Pancreas (tissue), 10 donors: ENCODE data around the gene SCARB1. TPM values are rescaled to one million over a fixed set of nuclear protein-coding genes. Genes with fewer than 3 reads are reported as not detected.

Experiments
- ATAC-seq, 4 donors: fragments of 200-7000 bp; cut with Tn5 transposase; one replicate each; pipeline versions ENCODE4 v1.8.0 to v1.9.1; 2020; ENCODE audit warnings: mild to moderate bottlenecking in 4 of 4, moderate library complexity in 4 of 4
- DNase-seq, 6 donors: peaks; one replicate each; pipeline ENCODE4 v3.0.0-alpha.2; 2020
- FAIRE-seq: peaks from 2 replicates; lab custom pipeline; 2012; peaks lifted over from hg19 to GRCh38; lab: Jason Lieb, UNC
- H3K27ac ChIP-seq, 4 donors: fragments of 200-600 bp; sonication (generic); 1 replicate in 3 of 4; 2 replicates in 1 of 4; pipeline versions ENCODE4 v1.5.0 to v1.8.0; 2020
- H3K27me3 ChIP-seq, 4 donors: fragments of 200-600 bp; one replicate each; pipeline ENCODE4 v1.8.0; 2021
- H3K36me3 ChIP-seq, 3 donors: fragments of 200-600 bp; sonication (generic) in 1 of 3; one replicate each; pipeline versions ENCODE4 v1.5.0 to v1.8.0; 2020 to 2021
- H3K4me1 ChIP-seq, 3 donors: fragments of 200-600 bp; one replicate each; pipeline ENCODE4 v1.8.0; 2021
- H3K4me3 ChIP-seq, 4 donors: fragments of 200-600 bp; sonication (generic) in 2 of 4; one replicate each; pipeline versions ENCODE4 v1.5.0 to v1.8.0; 2020 to 2021
- H3K9me3 ChIP-seq, 4 donors: fragments of 200-600 bp; one replicate each; pipeline ENCODE4 v1.8.0; 2021
- WGBS, 2 donors: extraction: QIAGEN DNeasy Blood & Tissue Kit; methylation state at CpG; one replicate each; pipeline ENCODE4 v1.1.7; 2013; 5-methylcytosine and 5-hydroxymethylcytosine counted together
- intact Hi-C, 3 donors: fragments of 100-400 bp; cut with DNase I; formaldehyde crosslinking; loops; one replicate each; pipeline versions ENCODE4 v1.11.1 to v1.14.2; 2022
- polyA plus RNA-seq, 2 donors: library from polyadenylated mRNA; stranded (reverse); fragments of 200-250 nt; gene quantifications; one replicate each; pipeline ENCODE4 v1.2.3, GENCODE V29; 2013
- total RNA-seq, 6 donors: library from RNA; stranded (reverse); fragmentation: NEBNext Ultra II Directional in 4 of 6; extraction: Animal tissue kit (Norgen Biotek cat#: 25700) in 4 of 6; gene quantifications; one replicate each; pipeline versions ENCODE4 v1.2.1 to v1.2.4, GENCODE V29; 2021 to 2023
- TF ChIP-seq, protein P1 (sequence below), 4 donors: fragments of 200-600 bp; sonication (generic) in 3 of 4; IDR thresholded peaks; one replicate each; pipeline versions ENCODE4 v1.5.0 to v1.8.0; 2021; ENCODE audit warnings: antibody characterized with exemption in 4 of 4
- donor health status: healthy with polysubstance abuse.
- donor health status: DM: no; HTN: no; CAD: no; lungs with moderate emphysema.
- donor health status: DM: no; HTN: no; CAD: no.
- donor health status: control.
- donor health status: control.
- donor health status: Bipolar disorder and iron deficiency.
- donor health status: DM: yes; HTN: yes; CAD: no.
- donor health status: DM: no; HTN: no; CAD: no.
- donor health status: DM: no; HTN: no; CAD: no.
- donor health status: DM: yes; HTN: yes; CAD: no.

The SCARB1 gene
- total and polyA plus RNA-seq, 8 donors = 4.7 to 14.7 (median 9.6) TPM

- ATAC-seq (peak; percentile 60 to 86 (median 80)), DNase-seq (peak in 4 of 6 donors; percentile 33 to 56 (median 42)), FAIRE-seq (no peak)
- Histone ChIP-seq H3K4me1 (no peaks in the 10 kb centered on the region), H3K9me3 (no peaks in the 10 kb centered on the region), H3K27ac (peak overlapping the region in 1 of 4 donors; percentile 28), H3K36me3 (no peaks in the 10 kb centered on the region), H3K4me3 (no peak overlapping the region), H3K27me3 (no peaks in the 10 kb centered on the region)
- 48 to 62% methylated on average over 9 of the region's 9 CpGs for WGBS, 2 donors
- intact Hi-C loops = no loop called here
- TF ChIP-seq, protein P1, sequence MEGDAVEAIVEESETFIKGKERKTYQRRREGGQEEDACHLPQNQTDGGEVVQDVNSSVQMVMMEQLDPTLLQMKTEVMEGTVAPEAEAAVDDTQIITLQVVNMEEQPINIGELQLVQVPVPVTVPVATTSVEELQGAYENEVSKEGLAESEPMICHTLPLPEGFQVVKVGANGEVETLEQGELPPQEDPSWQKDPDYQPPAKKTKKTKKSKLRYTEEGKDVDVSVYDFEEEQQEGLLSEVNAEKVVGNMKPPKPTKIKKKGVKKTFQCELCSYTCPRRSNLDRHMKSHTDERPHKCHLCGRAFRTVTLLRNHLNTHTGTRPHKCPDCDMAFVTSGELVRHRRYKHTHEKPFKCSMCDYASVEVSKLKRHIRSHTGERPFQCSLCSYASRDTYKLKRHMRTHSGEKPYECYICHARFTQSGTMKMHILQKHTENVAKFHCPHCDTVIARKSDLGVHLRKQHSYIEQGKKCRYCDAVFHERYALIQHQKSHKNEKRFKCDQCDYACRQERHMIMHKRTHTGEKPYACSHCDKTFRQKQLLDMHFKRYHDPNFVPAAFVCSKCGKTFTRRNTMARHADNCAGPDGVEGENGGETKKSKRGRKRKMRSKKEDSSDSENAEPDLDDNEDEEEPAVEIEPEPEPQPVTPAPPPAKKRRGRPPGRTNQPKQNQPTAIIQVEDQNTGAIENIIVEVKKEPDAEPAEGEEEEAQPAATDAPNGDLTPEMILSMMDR (IDR thresholded peaks at IDR 0.05) = no peak
Measured at GRCh38 chr12:124804011-124804621, 59.5 kb downstream of the SCARB1 start.

- 93 to 96% methylated on average over 14 of the region's 14 CpGs for WGBS, 2 donors
- FAIRE-seq = no peak
- no peaks in the 10 kb centered on the region for H3K27me3 ChIP-seq
- ATAC-seq = no peak
- no peaks in the 10 kb centered on the region for H3K36me3 ChIP-seq
- intact Hi-C loops = no loop called here
- no peaks in the 10 kb centered on the region for H3K9me3 ChIP-seq
- TF ChIP-seq, protein P1 (IDR thresholded peaks at IDR 0.05) = no peak
- DNase-seq = no peak
- H3K4me1 ChIP-seq = no peaks in the 10 kb centered on the region
- no peak overlapping the region for H3K4me3 ChIP-seq
- H3K27ac ChIP-seq = no peak overlapping the region
Measured at GRCh38 chr12:124802361-124802760, 61.3 kb downstream of the SCARB1 start.

GRCh38 chr12:124800506-124800905 is 63.2 kb downstream of the SCARB1 start:
- 91 to 92% methylated on average over 12 of the region's 12 CpGs for WGBS, 2 donors
- H3K9me3 ChIP-seq = no peaks in the 10 kb centered on the region
- TF ChIP-seq, protein P1 (IDR thresholded peaks at IDR 0.05) = no peak
- H3K27ac ChIP-seq = no peak overlapping the region
- DNase-seq = no peak
- no peaks in the 10 kb centered on the region for H3K27me3 ChIP-seq
- intact Hi-C loops = no loop called here
- no peaks in the 10 kb centered on the region for H3K4me1 ChIP-seq
- no peak for ATAC-seq
- H3K4me3 ChIP-seq = no peak overlapping the region
- no peak for FAIRE-seq
- H3K36me3 ChIP-seq = no peaks in the 10 kb centered on the region

DNA sequence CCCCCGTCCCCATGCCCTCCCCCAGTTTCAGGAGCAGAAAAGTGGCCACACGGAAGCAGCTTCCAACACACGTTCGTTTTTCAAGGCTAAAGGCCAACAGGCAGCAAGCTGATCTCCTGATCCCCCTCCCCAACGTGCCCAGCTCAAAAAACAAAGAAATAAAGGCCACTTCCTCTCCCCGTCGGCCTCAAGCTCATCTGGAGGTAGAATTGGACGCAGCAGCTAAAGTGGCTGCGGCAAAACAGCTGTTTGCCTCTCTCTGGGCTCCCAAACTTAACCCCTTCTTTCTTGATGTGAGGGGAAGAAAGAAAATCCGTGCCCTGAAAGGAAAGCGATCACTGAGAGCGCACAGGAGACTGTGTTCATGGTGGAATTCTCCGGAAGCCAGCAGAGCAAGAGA is 66.3 kb downstream of the SCARB1 start:
- no peak for ATAC-seq
- intact Hi-C loops = no loop called here
- no peaks in the 10 kb centered on the region for H3K9me3 ChIP-seq
- H3K4me1 ChIP-seq = no peaks in the 10 kb centered on the region
- H3K4me3 ChIP-seq = no peak overlapping the region
- 71 to 75% methylated on average over 13 of the region's 13 CpGs for WGBS, 2 donors
- no peaks in the 10 kb centered on the region for H3K27me3 ChIP-seq
- H3K27ac ChIP-seq = no peak overlapping the region
- no peak for FAIRE-seq
- no peaks in the 10 kb centered on the region for H3K36me3 ChIP-seq
- DNase-seq = no peak
- TF ChIP-seq, protein P1 (IDR thresholded peaks at IDR 0.05) = no peak

DNA sequence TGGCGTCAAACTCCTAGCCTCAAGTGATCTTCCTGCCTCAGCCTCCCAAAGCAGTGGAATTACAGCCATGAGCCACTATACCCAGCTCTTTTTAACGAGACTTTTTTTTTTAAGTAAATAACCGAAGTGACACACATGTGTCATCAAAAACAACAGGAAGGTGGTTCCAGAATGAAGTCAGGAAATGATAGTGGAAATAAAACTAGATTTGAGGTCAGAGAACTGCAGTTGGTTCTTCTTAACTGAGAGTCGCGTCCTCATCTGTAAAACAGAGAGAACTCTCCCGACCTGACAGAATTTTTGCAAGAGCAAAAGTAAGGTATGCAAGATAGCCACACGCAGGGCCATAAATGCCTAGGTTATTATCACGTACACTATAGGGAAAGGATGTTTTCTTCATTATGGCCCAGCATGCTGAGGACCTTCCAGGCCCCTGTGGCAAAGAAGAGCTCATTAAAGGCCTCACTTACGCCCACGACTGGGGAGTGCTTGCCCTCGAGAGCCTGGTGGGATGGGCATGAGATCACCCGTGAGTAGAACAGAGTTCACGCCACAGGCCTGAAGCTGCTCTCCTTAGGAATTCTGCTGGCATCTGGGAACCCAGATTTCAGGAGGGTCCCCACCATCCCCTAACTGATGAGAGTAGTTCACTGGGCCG is 67.2 kb downstream of the SCARB1 start:
- Histone ChIP-seq H3K4me1 (no peaks in the 10 kb centered on the region), H3K36me3 (no peaks in the 10 kb centered on the region), H3K27ac (no peak overlapping the region), H3K27me3 (no peaks in the 10 kb centered on the region), H3K9me3 (no peaks in the 10 kb centered on the region), H3K4me3 (no peak overlapping the region)
- ATAC-seq (no peak), DNase-seq (no peak), FAIRE-seq (no peak)
- WGBS, 2 donors = 84 to 87% methylated on average over 14 of the region's 14 CpGs
- TF ChIP-seq, protein P1 (IDR thresholded peaks at IDR 0.05) = no peak
- intact Hi-C loops = no loop called here
